Stimulated activated CD4-positive, alpha-beta T cell treated with anti-CD3 and anti-CD28 coated beads, Interleukin-4, amount 100 ng/mL, for 24 hours (primary cell): ENCODE measurements around the gene KIZ.

Experiments used
- DNase-seq: peaks from one replicate; pipeline ENCODE4 v3.0.0-alpha.2; 2020

The KIZ gene

GRCh38 chr20:21272279-21272678 lies 146.4 kb downstream of the KIZ start:
- DNase-seq = no peak

- no peak for DNase-seq
Measured at GRCh38 chr20:21272679-21273078, 146.8 kb downstream of the KIZ start.

GRCh38 chr20:21273755-21274386 lies 148.0 kb downstream of the KIZ start:
- DNase-seq = no peak

DNA sequence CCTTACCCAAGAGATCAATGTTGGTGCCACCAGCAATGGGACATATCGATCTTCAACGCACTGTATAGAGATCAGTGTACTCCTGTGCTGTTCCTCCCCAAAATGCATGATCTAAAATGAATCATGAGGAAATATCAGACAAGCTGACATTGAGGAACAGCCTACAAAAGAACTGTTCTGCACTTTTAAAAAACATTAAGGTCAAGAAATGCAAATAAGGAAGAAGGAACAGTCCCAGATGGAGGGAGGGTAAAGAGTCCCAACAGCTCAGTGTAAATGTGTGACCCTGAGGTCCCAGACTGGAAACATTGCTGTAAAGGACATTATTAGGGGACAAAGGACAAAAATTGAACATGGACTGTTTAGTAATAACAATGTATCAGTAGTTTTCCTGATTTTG lies 152.9 kb downstream of the KIZ start:
- no peak for DNase-seq

- no peak for DNase-seq
Measured at GRCh38 chr20:21279706-21280521, 154.0 kb downstream of the KIZ start.

GRCh38 chr20:21280522-21281016 lies 154.7 kb downstream of the KIZ start:
- DNase-seq = no peak

- DNase-seq = no peak
Measured at GRCh38 chr20:21286775-21287174, 160.9 kb downstream of the KIZ start.

DNA sequence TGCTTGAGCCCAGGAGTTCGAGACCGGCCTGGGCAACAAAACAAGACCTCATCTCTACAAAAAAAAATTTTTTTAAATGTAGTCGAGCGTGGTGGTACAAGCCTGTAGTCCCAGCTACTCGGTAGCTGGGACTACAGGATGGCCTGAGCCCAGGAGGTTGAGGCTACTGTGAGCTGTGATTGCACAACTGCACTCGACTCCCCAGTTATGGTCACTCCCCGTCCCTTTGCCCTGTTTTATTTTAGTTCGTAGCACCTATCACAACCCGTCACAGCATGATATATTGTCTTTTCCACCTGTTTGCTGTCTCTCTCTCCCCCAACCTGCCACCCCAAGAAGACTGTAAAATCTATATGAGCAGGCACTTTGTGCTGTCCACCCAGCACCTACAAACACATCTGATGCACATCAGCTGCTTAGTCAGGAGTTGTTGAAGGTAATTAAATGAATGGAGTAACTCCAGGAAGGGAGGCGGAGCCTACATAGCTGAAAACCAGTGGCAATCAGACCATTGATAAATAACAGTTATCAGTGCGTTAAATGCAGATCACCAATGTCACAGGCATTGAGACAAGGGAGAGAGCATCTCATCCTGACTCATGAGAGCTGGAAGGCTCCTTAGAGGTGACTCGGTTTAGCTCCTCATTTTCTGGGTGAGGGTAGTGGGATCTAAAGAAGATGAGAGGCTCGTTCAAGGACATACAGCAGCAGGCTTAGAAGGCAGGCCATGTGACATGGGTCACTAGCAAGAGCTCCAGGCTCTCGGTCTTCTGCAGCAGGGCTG lies 162.9 kb downstream of the KIZ start:
- no peak for DNase-seq

DNA sequence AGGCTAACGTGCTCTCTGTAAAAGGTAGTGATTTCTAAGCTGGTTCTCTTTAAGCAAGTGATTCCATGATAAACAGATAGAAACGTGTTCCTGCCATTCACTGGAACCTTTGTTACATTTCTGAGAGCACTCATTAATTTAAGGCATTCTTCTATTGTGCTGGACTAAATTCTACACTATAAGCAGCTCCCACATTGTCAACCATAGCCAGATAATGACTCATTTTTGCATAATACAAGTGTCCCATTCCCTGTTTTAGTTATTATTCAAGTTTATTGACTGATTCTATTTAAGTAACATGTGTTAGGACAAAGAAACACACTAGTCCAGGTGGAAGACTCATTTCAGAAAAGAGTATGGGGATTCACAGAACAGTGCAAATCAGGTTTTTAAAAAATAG lies 163.8 kb downstream of the KIZ start:
- no peak for DNase-seq

GRCh38 chr20:21291026-21291425 lies 165.1 kb downstream of the KIZ start:
- DNase-seq = no peak

- no peak for DNase-seq
Measured at GRCh38 chr20:21294755-21295154, 168.9 kb downstream of the KIZ start.
